ENCODE results near the gene ARHGEF16.
A peak's percentile ranks its signal among the peaks of the same experiment; 100 is the strongest.

ARHGEF16 gene

DNA sequence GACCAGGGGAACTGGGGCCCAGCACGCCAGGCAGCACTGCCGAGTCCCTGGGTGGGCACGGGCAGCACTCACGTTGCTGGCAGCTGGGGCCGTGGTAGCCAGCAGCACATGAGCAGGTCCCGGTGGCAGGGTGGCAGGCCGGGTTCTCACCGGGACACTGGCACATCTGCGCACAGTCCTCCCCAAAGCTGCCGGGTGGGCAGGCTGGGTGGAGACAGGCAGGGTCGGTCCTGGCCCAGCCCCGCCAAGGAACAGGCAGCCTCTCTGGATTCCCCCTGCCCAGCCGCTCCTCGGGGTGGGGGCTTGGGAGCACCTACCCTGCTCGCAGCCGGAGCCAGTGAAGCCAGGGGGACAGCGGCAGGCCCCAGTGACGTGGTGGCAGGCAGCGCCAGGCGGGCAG is 42.5 kb downstream of the ARHGEF16 start:
- FAIRE-seq: no peak

DNA sequence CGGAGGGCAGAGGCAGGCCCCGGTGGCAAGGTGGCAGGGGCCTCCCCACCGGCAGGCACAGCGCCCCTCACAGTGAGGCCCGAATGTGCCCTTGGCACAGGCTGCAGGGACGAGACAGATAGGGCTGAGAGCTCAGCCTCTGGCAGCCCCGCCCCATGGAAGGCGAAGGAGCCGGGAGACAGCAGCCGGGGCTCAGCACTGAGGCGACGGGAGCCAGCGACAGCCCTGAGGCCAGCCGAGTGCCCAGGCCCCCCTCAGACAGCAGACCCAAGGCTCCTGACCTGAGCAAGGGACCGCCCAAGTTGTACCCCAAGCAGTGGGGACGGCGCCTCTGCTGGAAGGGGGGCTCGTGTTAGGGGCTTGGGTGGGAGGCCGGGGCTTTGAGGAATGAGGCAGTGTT is 43.1 kb downstream of the ARHGEF16 start:
- no peak for FAIRE-seq
- DNase-seq (ENCODE audit: insufficient read length, low spot score): no peak

More for the DNA sequence above, 42.5 kb downstream of the ARHGEF16 start:
- no peak for DNase-seq (ENCODE audit: insufficient read length, low spot score)

DNA sequence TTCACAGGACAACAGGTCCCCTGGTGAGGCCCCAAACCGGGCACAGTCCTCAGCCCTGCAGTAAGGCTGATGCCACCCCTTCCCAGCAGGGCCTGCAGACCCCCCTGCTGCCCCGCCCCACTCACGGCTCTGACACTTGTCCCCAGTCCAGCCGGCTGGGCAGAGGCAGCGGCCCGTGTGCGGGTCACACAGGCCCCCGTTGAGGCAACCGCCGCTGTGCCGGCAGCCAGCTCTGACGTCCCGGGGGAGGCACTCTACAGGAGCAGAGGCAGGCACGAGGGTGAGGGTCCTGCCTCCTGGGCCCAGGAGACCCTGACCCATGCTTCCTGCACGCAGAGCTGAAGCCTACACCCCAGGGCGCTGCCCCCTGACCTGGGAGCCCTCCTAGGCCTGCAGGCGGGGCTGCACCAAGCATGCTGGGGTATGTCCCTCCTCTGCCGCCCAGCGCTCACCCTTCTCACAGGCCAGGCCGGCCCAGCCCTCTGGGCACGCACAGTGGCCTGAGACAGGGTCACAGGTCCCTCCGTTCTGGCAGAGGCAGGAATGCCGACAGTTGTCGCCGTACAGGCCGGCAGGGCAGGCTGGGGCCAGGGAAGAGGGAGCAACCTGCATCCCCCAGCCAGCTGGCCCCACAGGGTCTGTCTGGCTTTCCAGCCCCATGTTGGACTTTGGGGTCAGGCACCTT is 43.9 kb downstream of the ARHGEF16 start:
- DNase-seq (ENCODE audit: insufficient read length, low spot score) (no peak), FAIRE-seq (no peak)

DNA sequence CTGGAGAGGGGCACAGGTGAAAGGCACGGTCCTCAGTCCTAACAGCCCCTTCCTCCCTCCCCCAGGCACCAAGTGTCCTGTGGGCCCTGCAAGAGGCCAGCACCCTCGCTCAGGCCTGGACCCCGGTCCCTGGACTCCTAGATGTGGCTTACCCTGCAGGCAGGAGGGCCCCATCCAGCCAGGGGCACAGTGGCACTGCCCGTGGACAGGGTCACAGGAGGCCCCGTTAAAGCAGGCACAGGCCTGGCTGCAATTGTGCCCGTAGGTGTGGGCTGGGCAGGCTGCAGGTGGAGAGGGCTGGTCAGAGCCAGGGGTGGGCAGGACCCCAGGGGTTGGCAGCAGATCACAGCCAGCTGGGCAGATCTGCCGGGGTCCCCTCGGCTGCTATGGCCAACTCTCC is 44.5 kb downstream of the ARHGEF16 start:
- DNase-seq (ENCODE audit: insufficient read length, low spot score) (no peak), FAIRE-seq (no peak)

DNA sequence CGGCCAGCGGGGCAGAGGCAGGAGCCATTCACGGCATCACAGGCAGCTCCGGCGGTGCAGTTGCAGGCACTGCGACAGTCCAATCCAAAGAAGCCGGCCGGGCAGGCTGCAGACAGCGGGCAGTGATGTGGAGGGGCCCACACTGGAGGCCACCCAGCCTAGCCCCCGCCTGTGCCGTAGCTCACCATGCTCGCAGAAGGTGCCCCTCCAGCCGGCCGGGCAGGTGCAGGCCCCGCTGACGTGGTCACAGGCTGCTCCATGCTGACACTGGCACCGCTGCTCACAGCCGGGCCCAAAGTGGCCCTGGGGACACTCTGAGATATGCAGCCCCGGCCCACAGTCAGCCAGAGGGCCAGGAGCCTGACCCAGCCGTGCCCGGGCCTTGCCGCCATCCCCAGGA is 45.1 kb downstream of the ARHGEF16 start:
- FAIRE-seq (no peak), DNase-seq (ENCODE audit: insufficient read length, low spot score) (no peak)

DNA sequence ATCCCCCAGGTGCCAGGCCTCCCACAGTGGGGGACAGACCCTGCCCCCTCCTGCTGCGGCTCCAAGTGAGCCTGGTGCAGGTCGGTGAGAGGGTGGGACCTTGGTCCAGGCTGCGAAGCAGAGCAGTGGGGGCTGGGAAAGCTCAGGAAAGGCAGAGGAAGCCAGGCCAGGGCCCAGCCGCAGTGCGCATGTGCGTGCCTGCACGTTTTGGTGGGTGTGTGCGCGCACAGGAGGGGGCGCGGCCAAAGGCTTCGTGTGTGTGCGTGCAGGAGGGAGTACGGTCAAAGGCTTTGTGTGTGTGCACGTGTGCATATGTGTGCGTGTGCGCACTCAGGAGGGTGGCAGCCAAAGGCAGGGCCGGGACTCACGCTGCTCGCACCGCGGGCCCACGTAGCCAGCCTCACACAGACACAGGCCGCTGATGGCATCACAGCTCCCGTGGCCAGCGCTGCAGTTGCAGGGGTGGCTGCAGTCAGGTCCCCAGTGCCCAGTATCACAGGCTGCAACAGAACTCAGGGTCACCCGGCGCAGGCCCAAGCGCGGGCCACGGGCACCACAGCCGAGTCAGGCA is 45.9 kb downstream of the ARHGEF16 start:
- DNase-seq (ENCODE audit: insufficient read length, low spot score) (no peak), FAIRE-seq (no peak)

DNA sequence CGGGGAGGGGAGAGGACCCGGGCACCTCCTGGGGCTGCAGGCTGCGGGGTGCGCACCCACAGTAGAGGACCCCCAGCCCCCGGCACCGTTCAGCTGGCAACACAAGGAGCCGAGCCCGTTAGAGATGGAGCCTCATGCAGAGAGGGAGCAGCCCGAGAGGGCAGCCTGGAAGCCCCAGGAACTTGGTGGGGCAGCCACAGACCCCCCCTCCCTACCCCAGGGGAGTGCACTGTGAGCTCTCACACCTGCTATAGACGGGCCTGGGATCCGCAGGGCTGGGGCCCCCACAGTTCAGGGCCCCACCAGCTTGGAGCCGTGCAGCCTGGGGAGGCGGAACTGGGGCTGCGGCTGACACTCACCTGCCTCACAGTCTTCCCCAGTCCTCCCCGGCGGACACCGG is 47.0 kb downstream of the ARHGEF16 start:
- DNase-seq (ENCODE audit: insufficient read length, low spot score) (no peak), FAIRE-seq (no peak)

DNA sequence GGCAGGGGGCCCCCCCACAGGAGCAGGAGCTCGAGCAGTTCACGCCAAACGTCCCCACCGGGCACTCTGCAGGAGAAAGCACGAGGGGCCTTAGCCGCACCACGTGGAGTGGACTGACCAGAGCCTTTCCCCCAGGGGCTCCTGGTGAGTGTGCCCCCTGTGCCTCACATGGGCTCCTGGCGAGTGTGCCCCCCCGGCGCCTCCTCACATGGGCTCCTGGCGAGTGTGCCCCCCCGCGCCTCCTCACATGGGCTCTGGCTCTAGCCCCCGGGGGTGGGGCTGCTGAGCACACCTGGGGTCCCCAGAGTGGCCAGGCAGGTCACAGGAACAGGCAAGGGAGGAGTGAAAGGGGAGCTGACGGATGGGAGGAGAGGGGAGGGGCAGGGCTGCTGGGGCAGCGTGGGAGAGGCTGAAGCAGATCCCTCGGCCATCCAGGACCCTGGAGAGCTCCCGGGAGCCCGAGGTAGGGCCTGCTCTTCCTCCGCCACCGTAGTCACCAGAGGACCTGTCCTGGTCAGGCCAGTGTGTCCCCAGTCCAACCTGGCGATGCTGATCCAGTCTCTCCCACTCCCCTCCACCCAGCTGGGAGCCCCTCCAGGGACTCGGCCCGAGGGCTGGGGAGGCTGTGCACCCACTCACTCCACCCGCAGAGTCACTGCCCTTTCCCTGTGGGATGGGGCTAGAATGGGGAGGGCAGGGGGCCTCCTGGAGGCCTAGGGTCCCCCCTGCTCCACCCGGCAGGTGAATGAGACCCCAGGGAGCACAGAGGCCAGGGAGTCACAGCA is 47.6 kb downstream of the ARHGEF16 start:
- peak; percentile 88 for FAIRE-seq
- DNase-seq (ENCODE audit: insufficient read length, low spot score): no peak

DNA sequence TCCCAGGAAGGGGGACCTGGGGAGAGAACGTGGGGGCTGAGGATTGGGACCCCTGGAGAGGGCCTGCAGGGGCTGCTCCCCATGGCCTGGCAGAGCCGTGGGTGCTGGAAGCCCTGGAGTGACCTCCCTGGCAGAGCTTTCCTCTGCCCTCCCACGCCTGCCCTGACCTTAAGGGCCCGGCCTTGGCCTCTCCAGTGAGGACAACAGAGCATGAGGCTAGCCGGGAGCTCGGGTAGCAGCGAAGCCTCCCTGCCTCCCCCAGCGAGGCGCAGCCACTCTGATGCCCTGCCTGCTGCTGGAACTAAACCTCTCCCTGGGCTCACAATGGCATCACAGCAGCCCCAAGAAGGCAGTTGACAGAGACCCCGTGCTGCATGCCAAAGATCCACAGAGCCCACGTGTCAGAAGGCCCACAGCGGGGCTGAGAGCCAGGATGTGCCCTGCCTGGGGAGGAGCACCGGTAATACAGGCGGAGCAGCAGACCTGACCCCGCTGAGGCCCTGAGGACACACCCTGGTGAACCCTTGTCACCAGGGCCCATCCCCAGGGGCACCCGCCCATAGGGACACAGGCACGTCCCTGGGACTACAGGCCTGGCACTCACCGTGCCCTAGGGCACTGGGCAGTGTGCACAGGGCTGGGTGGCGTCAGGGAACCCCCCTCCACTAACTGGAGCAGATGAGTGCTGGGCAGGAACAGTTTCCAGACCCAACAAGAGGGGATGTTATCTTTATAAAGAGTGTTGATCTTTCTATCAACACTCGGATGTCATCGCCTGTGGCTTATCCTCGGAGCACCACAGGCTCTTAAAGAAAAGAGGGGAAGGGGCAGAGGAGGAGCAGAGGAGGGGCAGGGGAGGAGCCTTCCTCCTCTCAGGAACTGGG is 48.4 kb downstream of the ARHGEF16 start:
- DNase-seq (ENCODE audit: insufficient read length, low spot score): no peak
- no peak for FAIRE-seq

DNA sequence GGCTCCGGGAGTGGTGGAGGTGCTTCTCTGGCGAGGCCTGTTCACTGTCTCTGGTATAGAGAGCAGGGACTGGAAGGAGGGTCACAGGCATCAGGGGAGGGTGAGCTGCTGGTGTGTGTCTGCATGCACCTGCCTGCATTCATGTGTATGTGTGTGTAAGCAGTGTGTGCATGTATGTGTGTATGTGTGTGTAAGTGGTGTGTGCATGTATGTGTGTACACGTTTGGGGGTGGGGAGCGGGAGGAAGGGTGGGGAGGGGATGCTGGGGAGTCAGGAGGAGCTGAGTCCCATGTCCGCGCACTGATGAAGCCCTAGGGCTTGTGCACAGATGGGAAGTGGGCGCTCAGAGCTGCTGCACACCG is 49.0 kb downstream of the ARHGEF16 start:
- peak; percentile 26 for FAIRE-seq
- no peak for DNase-seq (ENCODE audit: insufficient read length, low spot score)

DNA sequence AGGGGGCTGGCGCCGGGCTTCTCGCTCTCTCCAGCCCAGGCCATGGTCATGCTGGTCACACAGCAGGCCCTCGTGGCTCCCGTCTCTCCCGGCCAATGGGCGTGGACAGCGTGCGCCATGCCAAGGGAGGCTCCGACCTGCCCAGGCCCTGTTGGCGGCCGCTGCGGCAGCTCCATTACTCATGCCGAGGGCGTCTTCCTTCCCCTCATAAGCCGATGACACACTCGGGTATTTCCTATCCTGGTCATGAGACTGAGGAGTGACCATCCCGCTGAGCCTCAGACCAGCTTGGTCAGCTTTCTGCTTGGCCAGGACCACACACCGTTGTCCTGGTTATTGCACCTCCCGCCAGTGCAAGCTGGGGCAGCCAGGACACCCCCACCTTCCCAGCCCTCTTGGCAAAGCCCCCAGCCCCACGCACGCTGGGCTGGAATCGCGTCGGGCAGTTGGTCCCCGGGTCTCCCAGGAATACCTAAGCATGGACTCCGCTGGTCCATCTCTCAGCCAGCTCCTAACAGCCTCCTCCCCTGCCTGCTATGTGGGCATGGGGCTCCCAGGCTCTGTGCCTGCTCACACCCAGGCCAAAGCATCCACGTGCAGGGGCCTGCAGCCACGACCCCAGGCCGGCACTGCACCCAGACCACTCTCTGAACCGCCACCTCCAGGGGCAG is 49.8 kb downstream of the ARHGEF16 start:
- DNase-seq (ENCODE audit: insufficient read length, low spot score) (peak; percentile 80), FAIRE-seq (peak; percentile 97)

DNA sequence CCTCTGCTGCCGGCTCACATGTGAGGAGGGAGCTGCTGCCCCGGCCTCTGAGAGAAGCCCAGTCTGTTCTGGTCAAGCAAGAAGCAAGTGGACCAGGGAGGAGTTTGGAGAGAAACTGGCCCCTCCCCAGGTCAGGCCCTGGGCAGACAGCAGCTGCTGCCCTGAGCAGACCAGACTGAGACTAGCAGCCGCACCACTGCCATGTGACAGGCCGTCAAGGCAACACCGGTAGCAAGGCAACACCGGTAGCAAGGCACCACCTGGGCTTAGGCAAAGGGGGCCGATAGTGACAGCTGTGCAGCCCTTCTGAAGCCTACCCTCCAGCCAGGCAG is 50.3 kb downstream of the ARHGEF16 start:
- no peak for DNase-seq (ENCODE audit: insufficient read length, low spot score)
- FAIRE-seq: peak; percentile 44

DNA sequence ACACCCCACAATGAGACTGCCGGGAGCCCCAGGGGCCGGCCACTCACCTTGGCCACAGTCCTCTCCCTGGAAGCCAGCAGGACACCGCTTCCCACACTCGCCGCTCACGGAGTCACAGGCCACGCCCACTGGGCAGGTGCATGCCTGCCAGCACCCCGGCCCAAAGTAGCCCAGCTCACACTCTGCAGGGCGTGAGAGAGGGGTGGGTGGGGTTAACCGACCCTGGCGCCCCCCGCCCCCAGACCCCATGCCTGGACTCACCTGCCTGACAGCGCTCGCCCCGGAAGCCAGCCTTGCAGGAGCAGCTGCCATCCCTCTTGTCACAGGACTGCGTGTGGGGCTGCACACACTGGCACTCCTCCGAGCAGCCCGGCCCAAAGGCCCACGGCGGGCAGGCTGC is 50.7 kb downstream of the ARHGEF16 start:
- DNase-seq (ENCODE audit: insufficient read length, low spot score) (no peak), FAIRE-seq (no peak)

DNA sequence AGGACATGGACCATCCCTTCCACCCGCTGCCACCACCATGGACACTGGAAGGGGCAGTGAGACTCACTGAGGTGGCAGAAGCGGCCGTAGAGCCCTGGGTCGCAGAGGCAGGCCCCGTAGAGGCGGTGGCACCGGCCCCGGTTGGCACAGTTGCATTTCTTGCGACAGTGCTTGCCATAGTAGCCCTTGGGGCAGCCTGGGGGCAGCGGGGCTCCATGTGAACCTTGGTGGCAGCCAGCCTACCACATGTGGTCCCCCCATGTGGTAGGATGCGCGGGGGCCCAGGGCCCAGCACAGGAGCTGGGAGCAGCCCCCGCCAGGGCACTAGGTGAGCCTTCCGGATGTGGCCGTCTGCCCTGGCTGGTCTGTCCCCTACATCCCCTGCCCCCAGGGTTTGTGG is 51.6 kb downstream of the ARHGEF16 start:
- FAIRE-seq: no peak
- no peak for DNase-seq (ENCODE audit: insufficient read length, low spot score)

DNA sequence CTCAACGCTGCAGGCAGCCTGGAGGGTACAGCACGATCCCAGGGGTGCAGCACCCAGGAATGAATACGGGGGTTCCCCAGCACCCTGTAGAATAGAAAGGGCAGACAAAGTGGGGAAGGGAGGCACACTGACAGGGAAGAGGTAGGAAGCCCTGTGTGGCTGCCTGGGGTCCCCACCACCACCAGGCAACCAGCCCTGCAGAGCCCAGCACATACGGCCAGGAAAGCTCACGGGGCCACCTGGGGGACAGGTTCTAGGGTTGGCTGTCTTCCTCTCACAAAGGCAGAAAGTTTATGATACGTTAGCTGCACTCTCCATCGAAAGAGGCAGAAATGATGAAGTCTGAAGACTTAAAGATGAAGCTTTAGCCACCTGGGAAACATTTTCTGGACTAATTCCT is 52.5 kb downstream of the ARHGEF16 start:
- no peak for FAIRE-seq
- no peak for DNase-seq (ENCODE audit: insufficient read length, low spot score)

DNA sequence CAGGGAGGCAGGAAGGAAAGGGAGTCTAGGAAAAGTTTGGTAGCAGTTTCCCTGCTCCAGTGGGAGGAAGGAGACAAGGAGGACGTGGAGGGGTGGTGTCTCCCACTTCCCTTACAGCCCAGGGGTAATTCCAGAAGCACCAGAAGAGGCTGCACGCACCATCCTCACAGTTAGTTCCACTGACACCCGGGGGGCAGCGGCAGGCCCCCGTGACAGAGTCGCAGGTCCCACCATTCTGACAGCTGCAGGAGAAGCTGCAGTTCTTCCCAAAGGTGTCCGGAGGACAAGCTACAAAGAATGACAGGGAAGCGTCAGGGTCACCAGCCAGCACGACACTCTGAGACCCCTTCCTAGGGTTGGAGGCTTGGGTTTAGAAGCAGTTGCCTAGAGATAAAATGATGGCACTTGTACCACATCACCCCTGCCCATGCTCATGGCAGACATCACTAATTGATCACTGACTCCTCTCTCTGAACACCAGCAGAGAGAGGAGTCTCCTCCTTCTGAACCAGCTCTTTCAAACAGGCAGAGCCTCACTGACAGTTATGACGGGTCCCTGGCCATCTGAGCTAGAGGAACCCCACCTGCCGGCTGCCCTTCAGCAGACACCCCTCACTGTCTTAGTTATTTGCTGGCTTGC is 53.3 kb downstream of the ARHGEF16 start:
- DNase-seq (ENCODE audit: insufficient read length, low spot score) (no peak), FAIRE-seq (no peak)

DNA sequence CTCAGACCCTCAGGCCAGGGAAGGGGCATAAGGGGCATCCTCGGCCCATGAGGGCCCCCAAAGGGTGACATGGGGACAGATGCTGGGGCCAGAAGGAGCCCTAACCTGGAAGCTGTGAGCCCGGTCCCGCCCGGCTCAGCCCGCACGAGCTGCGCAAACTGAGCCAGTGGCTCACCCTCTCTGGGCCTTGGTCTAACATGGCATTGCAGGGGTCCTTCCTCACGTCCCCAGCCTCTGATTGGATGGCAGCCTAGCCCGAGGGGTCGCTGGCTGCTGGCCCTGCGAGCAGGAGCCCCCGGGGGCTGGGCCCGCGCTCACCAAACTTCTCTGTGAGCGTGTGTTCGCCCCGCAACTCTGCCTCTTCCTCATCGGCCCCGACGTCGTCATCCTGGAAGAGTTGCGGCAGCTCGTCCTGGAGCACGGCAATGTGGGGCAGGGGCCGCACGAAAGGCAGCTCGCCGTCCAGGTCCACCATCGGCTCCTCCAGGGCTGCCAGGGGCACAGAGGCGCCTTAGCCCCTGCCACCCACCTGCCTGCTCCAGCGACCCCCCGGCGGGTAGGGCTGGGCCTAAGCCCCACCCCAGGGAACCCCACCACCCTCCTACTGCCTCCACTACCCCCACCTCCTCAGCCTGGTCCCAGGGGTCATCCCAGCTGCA is 54.4 kb downstream of the ARHGEF16 start:
- no peak for FAIRE-seq
- DNase-seq (ENCODE audit: insufficient read length, low spot score): no peak

DNA sequence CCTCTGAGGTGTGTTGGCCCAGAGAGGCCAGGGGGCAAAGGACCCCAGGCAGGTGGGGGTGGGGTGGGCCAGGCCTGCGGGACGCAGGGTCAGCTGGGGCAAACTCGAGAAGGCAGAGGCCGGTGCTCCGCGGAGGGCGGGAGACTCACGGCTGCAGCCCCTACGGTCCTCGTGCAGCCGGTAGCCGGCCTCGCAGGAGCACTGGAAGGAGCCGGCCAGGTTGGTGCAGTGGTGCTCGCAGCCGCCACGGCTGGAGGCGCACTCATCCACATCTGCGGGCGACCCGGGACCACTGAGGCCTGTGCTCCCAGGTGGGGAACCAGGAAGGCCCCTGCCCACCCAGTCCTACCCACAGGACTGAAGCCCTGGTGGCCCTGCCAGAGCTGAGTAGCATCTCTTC is 55.3 kb downstream of the ARHGEF16 start:
- no peak for FAIRE-seq
- DNase-seq (ENCODE audit: insufficient read length, low spot score): no peak

DNA sequence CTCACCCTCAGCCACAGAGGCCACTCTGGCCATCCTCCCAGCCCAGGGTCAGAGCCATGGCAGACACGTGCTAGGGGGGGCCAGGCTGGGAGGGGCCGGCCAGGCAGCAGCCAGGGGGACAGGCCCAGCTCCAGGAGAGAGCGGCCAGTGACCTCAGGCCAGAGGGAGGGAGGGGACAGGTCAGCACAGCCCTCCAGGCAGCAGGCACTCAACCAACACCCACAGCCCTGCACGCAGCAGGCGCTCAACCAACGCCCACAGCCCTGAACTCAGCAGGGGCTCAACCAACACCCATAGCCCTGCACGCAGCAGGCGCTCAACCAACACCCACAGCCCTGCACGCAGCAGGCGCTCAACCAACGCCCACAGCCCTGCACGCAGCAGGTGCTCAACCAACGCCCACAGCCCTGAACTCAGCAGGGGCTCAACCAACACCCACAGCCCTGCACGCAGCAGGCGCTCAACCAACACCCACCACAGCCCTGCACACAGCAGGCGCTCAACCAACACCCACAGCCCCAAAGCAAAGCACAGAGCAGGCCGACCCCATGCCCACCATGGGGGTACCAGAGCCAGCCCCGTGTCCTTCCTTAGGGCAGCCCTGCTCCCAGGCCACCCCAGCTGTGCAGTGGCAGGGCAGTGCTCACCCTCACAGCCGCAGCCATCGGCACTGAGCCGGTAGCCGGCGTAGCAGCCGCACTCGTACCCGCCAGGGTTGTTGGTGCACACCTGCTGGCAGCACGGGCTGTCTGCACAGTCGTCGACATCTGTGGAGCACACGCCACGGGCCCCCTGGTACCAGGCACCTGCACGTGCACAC is 55.9 kb downstream of the ARHGEF16 start:
- DNase-seq (ENCODE audit: insufficient read length, low spot score): no peak
- FAIRE-seq: no peak
